HG03558 (cell line): ENCODE results near the gene CYP4F22.
"Not testable (repeated sequence)": the region's sequence is repeated elsewhere in the genome, so short reads cannot be mapped to it uniquely, and the experiment has no call there.

Experiments used
- ATAC-seq: cut with Tn5 transposase; IDR thresholded peaks from one replicate; pipeline ENCODE4 v1.9.1; 2021; ENCODE audit warnings: moderate number of reproducible peaks; ENCODE audit not compliant: unreplicated experiment; ENCODE audit errors: extremely low read depth

The CYP4F22 gene

DNA sequence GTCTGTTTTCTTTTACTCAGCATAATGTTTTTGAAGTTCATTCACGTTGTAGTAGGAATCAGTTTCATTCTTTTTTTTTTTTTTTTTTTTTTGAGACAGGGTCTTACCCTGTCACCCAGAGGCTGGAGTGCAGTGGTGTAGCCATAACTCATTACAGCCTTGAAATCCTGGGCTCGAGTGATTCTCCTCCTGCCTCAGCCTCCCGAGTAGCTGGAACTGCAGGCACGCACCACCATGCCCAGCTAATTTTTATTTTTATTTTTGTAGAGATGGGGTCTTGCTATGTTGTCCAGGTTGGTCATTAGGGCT is 25.2 kb downstream of the CYP4F22 start:
- ATAC-seq, result not testable (repeated sequence)

DNA sequence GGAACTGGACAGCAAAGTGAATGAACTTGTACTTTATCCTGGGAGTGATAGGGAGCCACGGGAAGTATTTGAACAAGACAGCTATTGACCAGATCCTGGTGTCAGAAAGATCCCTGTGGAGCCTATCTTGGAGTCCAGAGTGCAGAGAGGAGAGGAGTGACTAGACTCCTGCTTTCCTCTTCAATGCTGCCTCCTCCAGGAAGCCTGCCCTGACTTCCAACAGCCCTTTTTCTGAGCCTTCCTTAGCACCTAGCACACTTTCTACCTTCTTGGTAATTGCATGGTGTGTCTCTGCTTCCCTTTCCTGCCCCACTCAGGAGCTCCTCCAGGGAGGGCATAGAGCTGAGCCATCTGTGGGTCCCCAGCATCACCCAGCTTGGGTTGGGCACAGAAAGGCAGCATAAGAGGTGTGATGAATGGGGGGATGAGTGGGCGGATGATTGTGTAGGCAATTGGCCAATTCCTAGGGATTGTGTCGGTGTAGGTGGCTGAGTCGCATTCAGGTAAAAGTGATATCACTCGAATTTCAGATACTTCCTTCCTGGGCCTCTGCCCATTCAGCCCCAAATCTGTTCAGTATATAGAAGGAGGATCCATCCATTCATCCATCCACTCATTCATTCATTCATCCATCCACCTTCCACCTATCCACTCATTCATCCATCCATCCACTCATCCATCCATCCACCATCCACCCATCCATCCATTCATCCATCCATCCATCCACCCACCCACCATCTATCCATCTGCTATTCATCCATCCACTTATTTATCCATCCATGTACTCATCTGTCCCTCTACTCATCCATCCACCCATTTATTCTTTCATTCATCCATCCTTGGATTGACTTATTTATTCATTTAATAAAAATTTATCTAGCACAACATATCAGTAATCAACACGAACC is 26.9 kb downstream of the CYP4F22 start:
- ATAC-seq, result no peak

DNA sequence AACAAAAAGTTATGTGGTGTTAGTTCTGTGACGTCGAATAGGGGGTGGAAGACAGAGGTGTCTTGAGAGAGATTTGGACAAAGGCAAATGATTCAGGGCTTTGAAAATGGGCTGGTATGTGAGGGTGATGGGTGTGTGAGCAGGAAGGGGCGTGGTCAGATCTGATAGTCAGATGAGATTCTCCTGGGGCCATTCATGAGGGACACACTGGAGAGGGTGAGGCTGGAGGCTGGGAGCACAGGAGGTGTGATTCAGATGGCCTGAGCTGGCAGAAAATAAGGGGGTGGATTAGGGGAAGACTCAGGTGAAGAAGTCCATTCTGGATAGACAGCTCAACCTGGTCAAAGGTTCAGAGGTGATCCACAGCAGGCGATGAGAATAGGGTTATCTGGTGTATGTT is 28.0 kb downstream of the CYP4F22 start:
- no peak for ATAC-seq

DNA sequence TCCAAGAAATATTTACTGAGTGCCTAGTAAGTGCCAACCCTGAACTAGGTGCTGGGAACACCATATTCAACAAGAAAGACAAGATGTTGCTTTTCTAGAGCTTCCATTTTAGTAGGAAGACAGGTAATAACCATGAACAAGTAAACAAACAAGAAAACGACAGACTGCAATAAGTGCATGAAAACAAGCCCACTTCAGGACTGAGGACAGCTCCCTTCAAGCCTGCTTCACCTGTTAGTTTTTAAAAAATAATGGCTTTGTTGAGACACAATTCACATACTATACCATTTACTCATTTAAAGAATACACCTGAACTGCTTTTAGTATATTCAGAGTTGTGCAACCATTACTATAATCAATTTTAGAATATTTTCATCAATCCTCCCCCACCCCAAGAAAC is 30.4 kb downstream of the CYP4F22 start:
- no peak for ATAC-seq

DNA sequence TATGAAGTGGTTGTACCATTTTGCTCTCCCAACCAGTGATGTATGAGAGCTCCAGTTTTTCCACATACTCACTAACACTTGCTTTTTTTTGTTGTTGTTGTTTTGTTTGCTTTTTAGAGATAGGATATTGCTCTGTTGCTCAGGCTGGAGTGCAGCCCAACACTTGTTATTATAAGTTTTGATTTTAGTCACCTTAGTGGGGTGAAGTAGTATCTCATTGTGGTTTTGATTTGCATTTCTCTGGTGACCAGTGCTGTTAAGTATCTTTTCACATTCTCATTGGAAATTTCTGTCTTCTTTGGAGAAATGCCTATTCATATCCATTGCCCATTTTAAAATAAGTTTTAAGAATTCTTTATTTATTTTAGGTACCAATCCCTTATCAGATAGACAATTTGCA is 31.3 kb downstream of the CYP4F22 start:
- no peak for ATAC-seq

DNA sequence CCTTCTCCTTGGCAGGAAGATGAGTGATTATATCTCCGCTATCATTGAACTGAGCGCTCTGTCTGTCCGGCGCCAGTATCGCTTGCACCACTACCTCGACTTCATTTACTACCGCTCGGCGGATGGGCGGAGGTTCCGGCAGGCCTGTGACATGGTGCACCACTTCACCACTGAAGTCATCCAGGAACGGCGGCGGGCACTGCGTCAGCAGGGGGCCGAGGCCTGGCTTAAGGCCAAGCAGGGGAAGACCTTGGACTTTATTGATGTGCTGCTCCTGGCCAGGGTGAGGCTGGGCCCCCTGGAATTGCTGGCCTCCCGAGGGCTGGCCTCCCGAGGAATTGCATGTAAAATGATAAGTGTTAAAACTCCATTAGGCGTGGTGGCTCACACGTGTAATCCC is 32.1 kb downstream of the CYP4F22 start:
- no peak for ATAC-seq

DNA sequence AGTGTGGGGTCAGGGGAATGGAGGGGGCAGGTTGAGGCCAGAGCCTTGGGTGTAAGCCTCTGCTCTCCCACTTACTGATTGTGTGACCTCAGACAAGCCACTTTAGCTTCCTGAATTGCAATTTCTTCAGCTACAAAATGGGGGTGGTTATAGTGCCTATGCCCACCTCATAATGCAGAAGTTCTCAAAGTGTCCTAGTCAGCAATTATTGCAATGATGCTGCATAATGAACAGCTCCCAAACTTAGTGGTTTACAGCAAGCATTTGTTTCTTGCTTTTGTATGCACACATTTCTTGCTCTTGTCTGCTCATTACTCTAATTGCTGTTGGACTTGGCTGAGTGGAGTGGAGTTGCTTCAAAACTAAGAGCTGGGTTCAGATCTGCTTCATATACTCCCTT is 36.0 kb downstream of the CYP4F22 start:
- ATAC-seq, result no peak

DNA sequence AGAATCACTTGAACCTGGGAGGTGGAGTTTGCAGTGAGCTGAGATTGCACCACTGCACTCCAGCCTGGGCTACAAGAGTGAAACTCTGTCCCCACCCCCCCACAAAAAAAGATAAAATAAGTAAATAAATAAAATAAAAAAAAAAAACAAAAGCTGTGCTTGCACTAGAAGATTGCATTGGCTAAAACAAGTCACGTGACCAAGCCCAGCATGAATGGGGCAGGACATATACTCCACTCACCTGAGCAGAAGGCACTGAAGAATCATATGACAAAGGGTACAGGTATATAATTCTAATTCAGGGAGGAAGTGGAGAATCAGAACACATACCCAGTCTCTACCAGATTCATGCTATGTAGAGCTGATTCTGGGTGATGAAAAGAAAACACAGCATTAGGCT is 36.6 kb downstream of the CYP4F22 start:
- ATAC-seq, result no peak

DNA sequence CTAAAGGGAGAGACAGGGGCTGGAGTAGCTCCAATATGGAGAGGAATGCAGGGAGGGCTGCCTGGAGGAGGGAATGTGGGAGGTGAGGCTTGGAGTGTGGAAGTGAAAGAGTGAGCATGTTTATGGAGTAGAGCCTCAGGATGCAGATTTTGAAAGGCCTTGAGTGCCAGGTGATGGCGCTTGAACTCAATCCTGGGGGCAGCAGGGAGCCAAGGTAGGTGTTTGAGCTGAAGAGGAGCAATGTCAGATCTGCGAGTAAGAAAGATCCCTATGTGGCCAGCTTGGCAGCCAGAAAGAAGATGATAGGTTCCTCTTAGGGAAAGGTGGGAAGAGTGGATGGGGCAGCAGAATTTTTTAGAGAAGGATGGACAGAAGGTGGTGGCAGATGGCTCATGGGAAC is 40.3 kb downstream of the CYP4F22 start:
- no peak for ATAC-seq

DNA sequence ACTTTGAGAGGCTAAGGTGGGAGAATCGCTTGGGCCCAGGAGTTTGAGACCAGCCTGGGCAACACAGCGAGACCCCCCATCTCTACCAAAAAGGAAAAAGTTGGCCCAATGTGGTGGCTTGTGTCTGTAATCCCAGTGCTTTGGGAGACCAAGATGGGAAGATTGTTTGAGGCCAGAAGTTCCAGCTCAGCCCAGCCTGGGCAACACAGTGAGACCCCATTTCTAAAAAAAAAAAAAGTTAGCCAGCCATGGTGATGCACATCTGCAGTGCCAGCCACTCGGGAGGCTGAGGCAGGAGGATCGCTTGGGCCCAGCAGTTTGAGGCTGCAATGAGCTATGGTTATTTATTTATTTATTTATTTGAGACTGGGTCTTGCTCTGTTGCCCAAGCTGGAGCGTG is 41.3 kb downstream of the CYP4F22 start:
- no peak for ATAC-seq

DNA sequence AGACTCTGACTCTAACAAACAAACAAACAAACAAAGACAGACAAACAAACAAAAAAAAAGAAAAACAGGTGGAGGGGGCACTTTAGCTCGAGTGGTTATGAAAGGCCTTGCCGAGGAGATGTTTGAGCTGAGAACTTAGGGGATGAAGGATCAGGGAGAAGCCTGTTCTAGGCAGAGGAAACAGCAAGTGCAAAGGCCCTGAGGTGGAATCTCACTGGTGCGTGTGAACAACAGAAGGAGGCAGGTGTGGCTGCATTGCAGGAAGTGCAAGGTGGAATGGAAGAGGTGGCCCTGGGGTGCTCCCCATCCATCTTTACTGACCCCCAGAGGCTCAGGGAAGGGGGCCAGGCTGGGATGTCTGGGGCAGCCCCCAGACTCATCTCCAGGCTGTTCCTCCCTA is 41.9 kb downstream of the CYP4F22 start:
- no peak for ATAC-seq

DNA sequence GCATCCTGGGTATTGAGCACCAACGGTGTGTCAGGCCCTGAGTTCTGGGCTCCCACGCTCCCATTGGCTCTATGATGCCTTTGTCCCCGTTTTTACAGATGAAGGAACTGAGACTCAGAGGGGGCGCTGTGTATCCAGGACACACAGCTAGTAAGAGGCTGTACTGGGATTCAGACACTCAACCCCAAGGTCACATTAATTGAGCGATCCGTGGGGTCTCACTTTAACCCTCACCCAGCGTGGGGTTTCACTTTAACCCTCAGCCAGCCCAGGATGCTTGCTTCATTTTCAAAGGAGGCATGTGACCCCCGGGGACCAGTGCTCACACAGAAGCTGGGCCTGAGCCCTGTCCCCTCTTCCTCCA is 42.6 kb downstream of the CYP4F22 start:
- ATAC-seq, result no peak

DNA sequence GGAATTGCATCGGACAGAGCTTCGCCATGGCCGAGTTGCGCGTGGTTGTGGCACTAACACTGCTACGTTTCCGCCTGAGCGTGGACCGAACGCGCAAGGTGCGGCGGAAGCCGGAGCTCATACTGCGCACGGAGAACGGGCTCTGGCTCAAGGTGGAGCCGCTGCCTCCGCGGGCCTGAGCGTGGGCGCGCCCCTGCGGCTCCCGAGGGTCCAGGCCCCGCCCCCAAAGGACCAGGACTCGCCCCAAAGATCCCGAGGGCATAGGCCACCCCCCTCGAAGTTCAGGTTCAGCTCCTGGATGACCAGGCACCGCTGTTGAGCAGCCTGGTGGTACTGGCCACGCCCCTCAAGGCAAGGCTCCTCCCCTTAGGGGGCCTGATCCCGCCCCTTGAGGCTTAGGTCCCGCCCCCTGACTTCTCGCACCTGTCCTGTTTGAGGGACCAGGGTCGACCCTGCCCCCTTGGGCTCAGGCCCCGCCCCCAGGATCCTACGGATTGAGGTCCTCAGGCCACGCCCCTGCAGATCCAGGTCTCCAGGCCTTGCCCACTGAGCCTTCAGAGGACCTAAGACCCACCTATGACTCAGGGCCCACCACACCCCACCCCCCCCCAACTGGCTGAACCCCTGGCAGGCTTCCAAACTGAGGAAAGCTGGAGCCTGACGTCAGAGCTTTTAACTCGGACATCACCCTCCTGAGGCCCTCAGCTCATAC is 43.1 kb downstream of the CYP4F22 start:
- ATAC-seq, result no peak

DNA sequence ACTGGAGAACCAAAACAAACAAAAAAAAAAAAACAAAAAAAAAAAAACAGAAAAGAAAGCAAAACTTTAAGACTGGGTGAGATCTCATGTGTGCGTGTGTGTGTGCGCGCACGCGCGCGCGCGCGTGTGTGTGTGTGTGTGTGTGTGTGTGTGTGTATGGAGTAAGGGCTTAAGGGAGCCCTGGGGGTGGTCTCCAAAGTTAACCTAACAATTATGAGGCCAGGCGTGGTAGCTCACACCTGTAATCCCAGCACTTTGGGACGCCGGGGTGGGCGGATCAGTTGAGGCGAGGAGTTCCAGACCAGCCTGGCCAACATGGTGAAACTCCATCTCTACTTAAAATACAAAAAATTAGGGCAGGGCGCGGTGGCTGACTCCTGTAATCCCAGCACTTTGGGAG is 46.7 kb downstream of the CYP4F22 start:
- no peak for ATAC-seq

DNA sequence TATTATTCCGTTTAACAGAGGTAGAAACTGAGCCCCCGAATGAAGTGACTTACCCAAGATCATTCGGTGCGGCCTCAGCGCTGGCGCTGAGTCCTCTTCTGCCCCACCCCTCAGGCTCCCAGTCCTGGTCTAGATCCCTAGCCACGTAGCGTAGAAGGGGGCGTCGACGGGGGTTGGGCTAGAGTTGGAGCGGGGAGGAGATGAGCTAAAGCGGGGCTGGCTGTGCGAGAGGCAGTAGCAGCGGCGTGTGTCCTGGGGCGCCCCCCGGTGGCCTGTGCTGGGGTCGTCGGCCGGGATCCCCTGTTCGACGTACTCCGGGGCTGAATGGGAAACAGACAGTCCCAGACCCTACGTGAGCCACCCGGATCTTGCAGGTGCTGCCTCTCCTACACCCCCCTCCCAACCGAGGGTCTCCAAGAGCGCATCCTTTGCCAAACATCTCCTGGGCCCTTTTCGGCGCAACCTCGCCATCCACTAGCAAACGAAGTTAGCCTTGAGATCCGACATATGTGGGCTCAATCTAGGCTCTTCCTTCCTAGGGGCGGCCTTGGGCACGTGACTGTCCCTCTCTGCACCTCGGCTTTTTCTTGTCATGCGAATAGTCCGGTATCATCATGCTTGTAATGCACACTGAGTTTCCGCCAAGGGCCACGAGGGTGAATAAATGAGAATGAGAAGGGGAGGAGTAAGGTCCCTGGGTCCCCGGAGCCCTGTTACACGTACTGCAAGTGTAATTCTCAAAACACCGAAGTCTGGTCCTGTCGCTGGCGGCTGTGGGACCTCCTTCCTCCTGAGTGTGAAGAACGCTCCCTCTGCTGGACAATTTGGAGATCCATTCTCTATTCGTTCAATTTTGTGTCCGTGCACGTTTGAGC is 47.7 kb downstream of the CYP4F22 start:
- ATAC-seq, result no peak

DNA sequence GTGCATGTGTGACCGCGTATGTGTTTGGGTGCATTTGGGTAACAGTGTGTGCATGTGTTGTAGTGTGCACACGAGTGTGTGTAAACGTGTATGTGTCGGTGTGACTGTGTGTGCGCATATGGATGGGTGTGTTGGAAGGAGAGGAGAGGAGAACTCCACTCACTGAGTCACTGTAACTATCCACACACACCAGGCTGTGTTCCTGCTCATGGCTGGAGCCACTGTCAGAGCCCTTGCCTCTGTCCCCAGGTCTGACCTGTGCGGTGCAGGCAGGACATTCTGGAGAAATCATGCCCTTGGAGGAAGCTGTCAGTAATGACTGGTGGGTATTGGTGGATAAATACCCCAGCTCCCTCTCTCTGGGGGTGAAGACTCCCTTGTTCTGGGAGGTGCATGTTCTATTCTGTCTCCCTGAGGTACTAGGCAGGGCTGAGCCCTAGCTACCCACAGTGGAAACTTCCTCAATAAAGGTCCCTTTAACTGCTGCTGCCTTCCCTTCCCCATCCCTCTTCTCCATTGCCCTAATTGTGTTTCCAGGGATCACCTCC is 48.4 kb downstream of the CYP4F22 start:
- ATAC-seq, result no peak

DNA sequence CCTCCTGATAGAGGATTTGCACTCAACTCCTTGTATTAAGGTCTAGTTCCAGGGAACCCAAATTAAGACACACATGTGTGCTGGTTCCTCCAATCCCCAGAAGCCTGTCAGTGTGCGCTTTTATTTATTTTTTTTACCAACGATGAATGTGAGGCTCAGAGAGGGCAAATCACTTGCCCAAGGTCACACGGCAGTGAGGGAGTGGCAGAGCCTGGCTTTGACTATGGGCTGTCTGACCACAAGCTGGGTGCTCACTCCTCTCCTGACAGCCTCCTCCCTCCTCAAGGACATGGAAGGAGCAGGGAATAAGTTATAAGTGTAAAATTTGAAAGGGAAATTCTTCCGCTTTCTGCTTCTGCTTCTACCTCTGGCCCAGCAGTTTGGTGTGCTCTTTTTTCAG is 48.9 kb downstream of the CYP4F22 start:
- ATAC-seq, result no peak

DNA sequence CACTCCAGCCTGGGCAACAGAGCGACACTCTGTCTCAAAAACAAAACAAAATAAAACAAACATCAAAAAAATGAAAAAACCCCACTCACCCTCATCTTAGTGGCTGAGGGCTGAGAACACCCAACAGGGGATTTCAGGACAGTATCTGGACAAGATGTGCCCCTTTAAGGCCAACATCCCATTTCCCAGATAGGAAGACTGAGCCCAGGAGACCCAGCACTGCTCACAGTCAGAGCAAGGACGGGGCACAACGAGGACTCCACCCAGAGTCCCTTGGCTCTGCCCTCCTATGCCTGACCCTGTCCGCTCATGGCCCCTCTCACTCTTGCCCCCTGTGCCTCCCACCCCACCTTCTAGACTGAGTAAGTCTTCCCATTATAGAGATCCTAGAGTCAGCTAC is 53.8 kb downstream of the CYP4F22 start:
- ATAC-seq, result no peak

DNA sequence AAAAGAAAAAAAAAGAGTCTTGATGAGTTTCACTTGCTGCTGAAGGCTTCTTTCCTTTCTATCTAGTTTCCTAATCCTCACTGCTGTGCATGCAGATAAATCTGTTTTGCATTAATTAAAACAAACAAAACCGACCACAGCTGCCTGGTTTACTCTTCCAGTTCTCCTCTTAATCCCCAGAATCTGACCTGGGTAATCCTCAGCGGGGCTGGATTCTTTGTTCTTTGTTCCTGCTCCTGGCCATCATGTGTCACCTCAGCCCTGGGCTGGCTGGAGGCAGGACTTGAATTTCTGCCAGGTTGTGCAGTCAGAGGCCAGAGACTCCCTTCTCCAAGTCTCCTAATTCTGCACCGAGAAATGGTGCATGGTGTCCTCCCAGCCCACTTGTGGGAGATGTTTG is 54.5 kb downstream of the CYP4F22 start:
- ATAC-seq, result no peak

DNA sequence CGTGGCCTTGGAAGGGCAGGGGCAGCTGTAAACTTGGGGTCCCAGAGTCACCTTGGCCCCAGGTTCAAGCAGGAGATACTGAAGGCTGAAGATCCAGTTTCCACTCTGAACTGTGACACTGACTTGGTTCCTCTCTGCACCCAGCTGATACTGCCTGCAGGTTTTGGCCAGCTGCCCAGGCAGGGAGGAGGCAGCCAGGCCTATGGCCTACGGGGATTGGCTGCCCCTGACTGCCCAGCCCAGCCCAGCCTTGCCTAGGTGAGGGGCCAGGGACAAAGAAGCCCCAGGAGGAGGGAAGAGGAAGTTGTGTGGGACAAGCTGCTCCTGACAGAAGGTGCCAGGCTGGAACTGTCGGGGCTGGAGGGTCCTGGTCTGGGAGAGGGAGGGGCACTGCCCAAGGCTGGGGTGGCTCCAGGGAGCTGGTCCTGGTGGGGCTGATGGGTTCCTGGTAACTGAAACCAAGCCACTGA is 55.0 kb downstream of the CYP4F22 start:
- ATAC-seq, result no peak

DNA sequence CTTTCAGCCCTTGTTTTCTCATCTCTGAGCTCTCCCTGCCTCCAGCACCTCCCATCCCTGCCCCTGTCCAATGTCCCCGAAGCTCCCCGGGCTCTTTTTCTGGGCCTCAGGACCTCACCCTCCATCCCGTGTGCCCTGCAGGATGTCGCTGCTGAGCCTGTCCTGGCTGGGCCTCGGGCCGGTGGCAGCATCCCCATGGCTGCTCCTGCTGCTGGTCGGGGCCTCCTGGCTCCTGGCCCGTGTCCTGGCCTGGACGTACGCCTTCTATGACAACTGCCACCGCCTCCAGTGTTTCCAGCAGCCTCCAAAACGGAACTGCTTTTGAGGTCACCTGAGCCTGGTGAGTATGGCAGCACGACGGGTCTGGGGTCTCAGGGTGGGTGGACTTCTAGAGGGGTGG is 55.6 kb downstream of the CYP4F22 start:
- ATAC-seq, result no peak
